ENCODE measurements around the gene CEP72.
"Not testable (repeated sequence)": the region's sequence is repeated elsewhere in the genome, so short reads cannot be mapped to it uniquely, and the experiment has no call there.

- not testable (repeated sequence) for TF ChIP-seq CTCF, POLR2A (IDR thresholded peaks at IDR 0.05)
These were observed 76.3 kb downstream of the CEP72 start for GRCh38 chr5:688348-689010.
